HG03097 (cell line): ENCODE data around the gene SMC1B.
"Not testable (repeated sequence)": the region's sequence is repeated elsewhere in the genome, so short reads cannot be mapped to it uniquely, and the experiment has no call there.

Experiments used
- ATAC-seq: cut with Tn5 transposase; IDR thresholded peaks from one replicate; pipeline ENCODE4 v1.9.1; 2021; ENCODE audit not compliant: unreplicated experiment, low FRiP score

The SMC1B gene

GRCh38 chr22:45306139-45306538, 107.3 kb downstream of the SMC1B start:
- ATAC-seq, result no peak

- ATAC-seq, result no peak
These were observed 107.8 kb downstream of the SMC1B start for GRCh38 chr22:45305456-45306075.

- ATAC-seq, result no peak
These were observed 108.4 kb downstream of the SMC1B start for GRCh38 chr22:45304971-45305370.

DNA sequence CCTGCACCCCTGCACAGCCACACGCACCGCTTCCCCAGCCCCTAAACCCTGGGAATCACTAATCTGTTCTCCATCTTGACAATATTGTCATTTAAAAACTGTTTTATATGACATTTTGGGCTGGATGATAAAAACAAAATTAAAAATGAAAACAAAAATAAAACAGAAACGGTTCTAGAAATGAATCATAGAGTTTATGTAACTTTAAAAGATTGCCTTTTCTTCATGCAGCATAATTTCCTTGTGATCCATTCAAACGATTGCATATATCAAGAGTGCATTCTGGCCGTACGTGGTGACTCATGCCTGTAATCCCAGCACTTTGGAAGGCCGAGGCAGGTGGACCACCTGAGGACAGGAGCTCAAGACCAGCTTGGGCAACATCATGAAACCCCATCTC, 110.2 kb downstream of the SMC1B start:
- ATAC-seq, result no peak

DNA sequence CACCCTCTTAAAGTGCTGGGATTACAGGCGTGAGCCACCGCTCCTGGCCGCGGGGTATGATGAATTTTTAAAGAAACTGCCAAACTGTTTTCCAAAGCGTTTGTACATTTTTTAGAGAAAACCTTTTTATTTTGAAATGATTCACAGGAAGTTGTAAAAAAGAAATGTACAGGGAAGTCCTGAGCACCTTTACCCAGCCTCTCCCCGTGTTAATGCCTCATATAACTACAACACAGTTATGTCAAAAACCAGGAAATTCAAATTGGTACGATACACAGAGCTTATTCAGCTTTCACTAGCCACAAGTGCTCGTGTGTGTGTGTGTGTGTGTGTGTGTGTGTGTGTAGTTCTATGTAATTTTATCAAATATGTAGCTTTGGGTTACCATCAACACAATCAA, 110.6 kb downstream of the SMC1B start:
- no peak for ATAC-seq

DNA sequence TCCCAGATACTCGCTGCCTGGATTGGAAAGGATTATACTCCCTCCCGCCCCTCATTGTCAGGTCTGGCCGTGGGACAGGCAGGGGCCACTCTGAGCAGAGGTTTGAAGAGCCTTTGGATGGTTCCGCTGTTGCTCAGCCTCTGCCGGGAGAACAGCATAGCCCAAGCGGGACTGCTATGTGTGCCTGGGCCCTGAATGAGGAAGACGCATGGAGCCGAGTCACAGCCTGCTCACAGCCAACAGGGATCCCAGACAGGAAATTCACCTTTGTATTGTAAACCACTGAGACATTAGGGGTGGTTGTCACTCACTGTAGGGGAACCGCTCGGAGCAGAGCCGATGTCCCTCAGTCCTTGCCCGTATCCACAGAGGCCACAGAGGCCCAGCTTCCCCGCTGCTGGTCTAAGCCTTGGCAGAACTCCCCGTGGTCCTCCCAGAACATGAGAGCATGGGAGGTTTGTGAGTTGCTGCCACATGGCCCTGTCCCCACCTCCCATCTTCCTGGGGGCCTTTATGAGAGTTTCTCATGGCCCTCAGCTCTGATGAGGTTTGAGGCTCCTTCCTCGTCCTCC, 114.4 kb downstream of the SMC1B start:
- ATAC-seq, result no peak

DNA sequence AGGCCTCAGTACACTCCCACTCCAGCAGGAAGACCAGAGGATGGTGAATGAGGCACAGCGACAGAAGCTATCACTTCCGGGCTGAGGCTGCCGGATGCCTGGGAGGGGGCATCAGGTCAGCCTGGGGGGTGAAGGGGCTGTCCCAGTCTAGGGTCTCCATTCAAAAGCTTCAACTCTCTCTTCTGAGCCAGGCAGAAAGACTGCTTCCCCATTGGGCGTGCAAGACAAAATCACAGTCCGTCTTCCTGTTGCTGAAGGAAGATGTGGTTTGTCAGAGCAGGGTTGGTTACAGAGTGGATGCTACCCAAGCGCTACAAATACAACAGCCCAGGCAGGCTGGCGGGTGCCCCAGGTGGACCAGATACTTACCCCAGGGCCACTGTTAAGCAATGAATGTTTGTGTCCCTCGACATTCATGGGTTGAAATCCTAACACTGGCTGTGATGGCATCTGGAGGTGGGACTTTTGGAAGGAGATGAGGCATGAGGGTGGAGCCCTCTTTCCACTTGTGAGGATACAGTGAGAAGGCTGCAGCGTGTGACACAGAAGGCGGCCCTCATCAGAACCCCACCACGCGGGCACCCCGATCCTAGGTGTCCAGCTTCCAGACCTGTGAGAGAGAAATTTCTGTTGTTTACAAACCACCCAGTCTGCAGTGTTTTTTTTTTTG, 116.6 kb downstream of the SMC1B start:
- no peak for ATAC-seq

DNA sequence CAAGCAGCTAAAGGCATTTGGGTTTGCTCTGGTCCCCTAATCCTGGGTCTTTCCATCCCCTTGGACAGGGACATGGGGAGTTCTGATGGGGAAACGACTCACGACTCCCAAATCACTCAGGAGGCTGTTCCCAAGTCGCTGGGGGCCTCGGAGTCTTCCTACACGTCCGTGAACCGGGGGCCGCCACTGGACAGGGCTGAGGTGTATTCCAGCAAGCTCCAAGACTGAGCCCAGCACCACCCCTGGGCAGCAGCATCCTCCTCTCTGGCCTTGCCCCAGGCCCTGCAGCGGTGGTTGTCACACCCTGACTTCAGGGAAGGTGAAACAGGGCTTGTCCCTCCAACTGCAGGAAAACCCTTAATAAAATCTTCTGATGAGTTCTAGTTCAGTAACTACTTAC, 117.9 kb downstream of the SMC1B start:
- ATAC-seq, result no peak

- not testable (repeated sequence) for ATAC-seq
These were observed 118.4 kb downstream of the SMC1B start for GRCh38 chr22:45295004-45295403.
